GM21423 (cell line): ENCODE measurements around the gene ALS2.
"Not testable (repeated sequence)": the region's sequence is repeated elsewhere in the genome, so short reads cannot be mapped to it uniquely, and the experiment has no call there.

Experiments
- ATAC-seq: cut with Tn5 transposase; IDR thresholded peaks from one replicate; pipeline ENCODE4 v1.9.1; 2021; ENCODE audit warnings: mild to moderate bottlenecking, moderate library complexity; ENCODE audit not compliant: unreplicated experiment

Gene ALS2

DNA sequence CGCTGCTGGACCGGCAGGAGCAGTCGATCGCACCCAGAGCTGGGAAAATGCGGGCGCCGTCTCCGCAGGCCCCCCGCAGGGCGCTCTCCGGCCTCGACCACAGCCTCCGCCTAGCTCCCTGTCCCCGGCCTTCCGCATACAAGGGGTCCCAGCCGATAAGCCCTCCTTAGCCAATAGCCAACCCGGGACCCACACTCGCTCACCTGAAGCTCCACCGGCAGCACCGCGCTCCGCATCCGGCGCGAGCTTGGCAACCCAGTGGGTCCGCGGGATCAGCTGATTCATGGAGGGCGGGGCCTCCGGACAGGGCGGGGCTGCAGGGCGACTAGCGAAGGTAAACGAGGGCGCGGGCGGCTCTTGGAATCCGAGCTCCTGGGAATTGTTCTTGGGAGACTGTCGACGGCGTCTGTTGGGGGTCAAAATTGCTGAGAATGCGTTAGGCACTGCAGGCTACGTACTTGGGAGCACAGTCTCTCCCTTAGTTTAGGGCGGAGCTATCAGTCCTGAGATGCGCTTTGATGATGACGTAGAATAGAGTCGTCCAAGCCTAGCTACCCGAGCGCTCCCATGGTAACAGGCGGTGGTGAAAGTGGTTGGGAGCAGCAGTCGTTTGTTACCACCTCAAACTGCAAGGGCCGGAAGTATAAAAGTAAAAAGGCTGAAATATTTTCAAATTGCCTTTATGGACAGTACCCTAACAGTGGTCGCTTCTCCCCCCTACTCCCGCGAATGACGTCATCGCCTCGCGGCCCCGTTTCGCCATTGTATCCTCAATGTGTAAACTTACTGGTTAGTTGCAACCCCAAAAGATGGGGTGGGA lies at the start of gene ALS2:
ALS2 (minus strand) TSS at position 260 of the 820 bp plus-strand sequence. CDS start 12,048 bp downstream, outside the sequence.
- peak; percentile 95 for ATAC-seq

DNA sequence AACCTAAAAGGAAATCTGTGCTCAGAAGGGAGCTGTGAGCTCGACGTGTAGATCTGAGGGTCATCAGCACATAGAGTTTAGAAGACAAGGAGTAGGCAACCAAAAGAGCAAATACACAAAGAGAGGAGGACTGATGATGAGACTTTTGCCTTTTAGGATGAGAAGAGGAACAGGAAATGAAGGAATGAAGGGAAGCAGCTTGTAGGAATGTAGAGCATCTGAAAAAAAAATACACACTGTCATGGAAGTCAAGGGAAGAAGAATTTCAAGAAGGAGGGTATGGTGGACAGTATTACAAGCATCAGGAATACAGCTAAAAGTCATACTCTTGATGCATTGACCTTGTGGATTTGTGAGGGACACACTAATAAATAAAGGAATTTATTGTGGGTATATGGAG lies 47.5 kb upstream of the ALS2 start:
- ATAC-seq, result no peak

DNA sequence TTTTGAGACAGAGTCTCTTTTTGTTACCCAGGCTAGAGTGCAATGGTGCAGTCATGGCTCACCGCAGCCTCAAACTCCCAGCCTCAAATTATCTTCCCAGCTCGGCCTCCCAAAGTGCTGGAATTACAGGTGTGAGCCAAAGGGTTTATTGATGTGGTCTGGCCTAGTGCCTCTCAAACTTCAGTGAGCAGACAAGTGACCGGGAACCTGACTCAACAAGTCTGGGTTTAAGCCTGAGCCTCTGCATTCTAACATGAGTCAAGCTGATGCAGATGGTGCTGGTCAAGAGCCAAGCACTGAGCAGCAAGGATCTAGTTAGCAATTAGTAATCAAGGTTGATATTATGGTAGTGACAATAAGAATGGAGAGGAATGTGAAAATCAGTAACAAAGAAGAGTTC lies 46.9 kb upstream of the ALS2 start:
- no peak for ATAC-seq

DNA sequence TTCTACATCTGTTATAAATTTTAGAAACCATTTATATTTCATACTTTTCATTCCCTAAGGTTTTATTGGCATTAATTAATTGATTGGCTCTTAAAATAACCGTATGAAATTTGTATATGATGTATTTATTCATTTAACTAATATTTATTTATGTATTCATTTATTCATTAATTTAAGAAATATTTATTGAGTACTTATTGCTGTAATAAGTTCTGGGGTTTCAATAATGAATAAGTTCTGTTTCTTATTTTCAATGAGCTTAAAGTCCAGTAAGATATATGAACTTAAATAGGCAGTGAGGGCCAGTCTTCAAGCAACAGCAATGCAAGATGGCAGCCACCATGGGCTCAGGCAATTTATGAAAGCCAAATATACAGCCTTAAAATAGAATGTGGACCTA lies 43.5 kb upstream of the ALS2 start:
- ATAC-seq, result no peak

DNA sequence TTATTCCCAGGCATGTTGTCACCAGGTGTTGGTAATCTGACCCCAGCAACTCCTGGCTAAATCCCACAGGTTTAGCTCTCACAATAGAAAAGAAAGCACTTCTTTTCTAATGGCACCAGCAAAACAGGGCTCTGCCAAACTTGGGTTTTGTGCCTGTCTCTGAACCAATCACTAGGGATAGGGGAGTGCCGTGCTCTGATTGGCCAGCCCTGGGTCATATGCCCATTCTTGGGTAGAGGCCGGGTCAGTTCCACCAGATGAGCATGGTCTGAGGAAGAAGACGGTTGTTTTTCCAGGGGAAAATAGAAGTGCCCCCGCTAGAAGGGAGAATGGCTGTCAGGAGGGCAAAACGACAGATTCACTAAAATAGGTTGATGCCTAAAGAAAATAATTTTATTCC lies 40.3 kb upstream of the ALS2 start:
- ATAC-seq, result no peak

DNA sequence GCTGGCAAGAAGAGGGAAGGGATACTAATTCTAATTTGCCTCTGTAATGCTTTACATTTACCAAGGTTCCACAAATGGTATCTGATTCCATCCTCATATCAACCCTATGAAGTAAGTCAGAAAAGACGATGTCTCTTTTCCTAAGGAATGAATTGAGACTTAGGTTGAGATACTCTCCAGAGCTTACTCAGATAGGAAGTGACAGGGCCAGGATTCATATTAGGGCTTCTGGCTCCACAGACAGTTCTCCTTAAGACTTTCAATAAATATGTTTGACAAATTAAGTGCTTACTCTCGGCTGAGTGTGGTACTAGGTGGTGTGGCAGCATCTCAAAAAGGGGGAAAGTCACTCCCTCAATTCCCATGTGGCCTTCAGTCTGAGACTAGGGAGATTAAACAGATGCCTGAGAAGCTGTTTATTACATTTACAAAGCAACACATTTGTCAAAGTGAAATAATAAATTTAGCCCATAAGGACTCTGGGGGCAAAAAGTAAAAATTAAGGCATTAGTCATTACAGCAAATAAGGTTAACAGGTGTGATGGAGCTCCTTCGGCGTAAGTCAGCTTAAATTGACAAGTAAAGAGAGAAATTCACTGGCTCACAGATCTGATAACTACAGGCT lies 39.8 kb upstream of the ALS2 start:
- no peak for ATAC-seq

DNA sequence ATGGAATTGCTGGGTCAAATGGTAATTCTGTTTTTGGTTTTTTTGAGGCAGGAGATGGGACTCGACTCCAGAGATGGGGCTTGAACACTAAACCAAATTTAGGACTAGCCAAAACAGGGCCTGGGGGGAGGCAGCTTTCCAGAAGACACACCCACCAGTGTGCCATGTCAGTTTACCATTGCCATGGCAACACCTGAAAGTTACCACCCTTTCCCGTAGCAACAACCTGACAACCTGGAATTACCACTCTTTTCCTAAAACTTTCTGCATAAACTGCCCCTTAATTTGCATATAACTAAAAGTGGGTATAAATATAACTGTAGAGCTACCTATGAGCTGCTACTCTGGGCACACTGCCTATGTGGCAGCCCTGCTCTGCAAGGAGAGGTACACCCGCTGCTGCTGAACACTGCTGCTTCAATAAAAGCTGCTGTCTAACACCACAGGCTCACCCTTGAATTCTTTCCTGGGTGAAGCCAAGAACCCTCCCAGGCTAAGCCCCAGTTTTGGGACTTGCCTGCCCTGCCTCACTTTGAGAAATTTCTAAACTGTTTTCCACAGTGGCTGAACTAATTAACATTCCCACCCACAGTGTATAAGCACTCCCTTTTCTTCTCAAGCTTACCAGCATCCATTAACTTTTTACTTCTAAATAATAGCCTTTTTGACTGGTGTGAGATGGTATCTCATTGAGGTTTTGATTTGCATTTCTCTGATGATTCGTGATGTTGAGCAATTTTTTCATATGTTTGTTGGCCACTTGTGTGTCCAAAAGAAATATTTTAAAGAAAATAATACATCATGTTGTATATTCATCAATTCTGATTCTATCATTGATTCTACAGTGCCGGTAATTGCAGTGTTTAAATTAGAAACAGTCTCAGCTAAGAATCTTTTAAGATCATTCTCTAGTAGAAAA lies 36.2 kb upstream of the ALS2 start:
- ATAC-seq, result no peak

DNA sequence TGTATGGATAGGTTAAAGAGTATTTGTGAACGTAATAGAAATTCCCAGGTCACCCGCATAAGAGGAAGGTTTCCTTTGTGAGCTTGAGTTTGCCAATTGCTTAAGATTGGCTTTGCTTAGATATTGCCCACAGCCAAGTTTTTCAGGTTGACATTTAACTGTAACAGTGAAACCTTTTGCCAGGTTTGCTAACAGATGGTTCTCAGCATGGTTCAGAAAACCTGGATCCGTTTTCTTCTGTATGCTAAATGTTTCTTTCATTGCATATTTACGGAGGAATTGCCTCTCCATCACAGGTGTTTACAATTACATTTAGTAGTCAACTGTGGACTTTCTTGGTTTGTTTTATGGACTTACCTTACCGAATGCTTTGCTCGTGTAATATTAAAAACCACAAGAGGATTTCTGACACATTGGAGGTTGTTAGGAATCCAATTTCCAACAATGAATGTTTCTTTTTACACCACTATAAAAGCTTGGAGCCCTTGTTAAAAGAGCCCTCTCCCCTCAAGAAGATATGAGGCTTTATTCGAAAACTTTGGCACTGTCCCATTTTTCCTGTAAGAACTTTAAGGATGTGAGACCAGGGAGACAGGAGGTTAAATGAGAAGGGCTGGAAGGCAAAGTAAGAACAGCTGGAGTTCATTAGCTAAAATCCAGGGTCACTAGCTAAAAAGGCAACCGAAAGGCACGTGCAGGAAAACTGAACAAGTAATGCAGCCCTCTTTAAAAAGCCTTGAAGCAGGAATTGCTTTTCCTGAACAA lies 33.4 kb upstream of the ALS2 start:
- ATAC-seq, result no peak

DNA sequence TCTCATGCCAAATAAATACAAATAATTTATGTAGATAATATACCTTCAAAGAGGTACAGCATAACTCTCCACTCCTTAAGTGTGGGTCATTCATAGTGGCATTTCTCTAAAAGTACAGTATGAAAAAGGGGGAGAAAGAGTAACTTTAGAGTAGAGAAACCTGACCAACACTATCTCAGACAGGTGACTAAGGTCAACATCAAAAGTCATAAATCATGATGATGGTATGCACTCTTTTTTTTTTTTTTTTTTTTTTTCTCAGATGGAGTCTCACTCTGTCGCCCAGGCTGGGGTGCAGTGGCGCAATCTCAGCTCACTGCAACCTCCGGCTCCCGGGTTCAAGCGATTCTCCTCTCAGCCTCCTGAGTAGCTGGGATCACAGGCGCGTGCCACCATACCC lies 29.9 kb upstream of the ALS2 start:
- not testable (repeated sequence) for ATAC-seq

DNA sequence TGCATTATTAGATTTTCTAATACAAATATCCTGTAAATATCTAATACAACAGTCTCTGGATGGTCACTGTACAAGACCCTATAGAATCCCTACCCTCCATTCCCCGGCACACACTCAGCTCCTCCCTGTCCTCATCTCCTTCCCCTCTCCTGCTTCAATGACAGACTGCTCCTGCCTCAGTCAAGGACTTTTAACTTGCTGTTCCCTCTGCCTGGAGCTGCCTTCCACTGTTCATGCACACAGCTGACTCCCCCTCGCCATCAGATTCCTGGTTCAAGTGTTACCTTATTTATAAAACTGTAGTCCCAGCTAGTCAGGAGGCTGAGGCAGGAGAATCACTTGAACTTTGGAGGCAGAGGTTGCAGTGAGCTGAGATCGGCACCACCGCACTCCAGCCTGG lies 28.9 kb upstream of the ALS2 start:
- ATAC-seq, result no peak

DNA sequence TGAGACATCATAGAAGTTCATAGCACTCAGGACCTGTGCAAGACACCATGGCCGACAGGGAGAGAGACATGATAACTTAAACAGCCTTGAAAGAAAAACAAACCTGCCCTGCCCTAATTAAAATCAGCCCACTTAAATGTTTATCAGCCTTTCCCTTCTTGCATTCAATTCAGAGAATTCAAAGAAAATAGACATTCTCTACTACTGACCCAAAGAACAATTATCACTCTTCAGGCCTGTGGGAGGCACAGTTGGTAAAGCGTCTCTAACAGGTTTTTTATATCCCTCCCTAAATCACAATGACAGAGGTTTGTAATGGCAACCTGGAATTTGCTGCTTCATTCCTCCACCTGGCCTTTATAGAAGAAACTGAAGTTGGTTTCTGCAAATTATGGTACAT lies 27.3 kb upstream of the ALS2 start:
- no peak for ATAC-seq

DNA sequence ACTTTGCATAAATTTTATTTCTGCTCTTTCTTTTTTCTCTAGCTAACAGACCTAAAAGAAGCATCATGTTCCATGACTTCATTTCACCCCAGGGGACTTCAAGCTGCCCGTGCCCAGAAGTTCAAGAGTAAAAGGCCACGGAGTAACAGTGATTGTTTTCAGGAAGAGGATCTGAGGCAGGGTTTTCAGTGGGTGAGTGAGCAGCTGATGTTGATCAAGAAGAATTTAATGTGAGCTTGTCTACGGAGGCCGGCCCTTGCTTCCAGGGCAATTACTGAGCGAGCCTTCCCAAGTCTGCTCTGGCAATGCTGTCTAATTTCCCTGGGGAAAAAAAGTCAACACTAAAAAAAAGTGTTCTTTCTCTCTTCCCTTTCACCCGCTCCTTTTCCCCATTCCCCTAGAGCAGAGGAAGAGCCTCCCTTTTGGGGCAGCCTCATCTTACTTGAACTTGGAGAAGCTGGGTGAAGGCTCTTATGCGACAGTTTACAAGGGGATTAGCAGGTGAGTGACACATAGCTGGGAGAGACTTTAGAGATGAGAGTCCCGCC lies 26.8 kb upstream of the ALS2 start:
- no peak for ATAC-seq

DNA sequence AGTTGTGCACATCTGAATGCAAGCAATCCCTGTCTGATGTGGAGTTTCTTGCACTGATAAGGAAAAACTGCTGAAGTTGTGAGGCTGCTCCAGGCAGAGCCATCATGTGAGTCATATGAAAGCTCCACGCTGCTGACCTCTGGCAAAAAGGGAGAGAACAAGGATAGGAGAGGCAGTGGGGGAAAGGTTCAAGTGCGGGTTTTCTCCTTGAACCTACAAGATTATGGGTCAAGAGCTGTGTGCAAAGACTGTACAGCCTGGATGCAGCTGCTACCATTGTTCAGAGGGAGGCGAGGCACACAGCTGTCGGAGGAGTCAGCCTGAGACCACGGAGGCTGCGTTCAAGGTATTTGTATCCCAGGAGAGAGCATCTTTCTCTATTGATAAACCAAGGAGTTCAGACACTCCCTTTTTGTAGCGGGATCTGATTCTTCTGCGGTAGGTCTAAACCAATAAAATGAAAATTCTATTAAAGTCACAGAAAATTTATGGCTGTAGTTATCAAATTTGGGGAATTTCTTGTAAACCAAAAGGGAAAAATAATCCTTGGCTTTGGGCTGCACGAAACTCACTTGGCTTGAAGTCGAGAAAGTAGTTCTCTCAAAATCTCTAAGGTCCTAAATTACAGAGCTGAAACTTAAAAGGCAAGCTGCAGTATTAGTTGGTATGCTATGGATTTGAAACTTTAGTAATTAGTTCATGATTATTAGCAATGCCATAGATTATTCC lies 25.9 kb upstream of the ALS2 start, which contains the start of gene CDK15:
CDK15 (plus strand) TSS at position 96 of the 729 bp plus-strand sequence; CDS start at position 224, 128 bp downstream.
- no peak for ATAC-seq

DNA sequence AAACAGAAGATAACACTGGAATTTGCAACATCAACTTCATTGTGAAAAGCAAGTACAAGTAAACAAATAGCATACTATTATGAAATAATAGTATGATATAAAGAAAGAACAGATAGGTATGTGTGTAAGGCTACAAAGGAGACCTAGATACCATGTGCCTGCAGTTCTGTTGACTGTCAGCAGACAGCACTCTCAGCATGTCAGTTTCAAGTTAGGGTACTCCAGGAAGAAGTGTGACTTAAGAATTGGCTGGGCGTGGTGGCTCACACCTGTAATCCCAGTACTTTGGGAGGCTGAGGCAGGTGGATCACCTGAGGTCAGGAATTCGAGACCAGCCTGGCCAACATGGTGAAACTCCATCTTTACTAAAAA lies 18.2 kb upstream of the ALS2 start:
- not testable (repeated sequence) for ATAC-seq

DNA sequence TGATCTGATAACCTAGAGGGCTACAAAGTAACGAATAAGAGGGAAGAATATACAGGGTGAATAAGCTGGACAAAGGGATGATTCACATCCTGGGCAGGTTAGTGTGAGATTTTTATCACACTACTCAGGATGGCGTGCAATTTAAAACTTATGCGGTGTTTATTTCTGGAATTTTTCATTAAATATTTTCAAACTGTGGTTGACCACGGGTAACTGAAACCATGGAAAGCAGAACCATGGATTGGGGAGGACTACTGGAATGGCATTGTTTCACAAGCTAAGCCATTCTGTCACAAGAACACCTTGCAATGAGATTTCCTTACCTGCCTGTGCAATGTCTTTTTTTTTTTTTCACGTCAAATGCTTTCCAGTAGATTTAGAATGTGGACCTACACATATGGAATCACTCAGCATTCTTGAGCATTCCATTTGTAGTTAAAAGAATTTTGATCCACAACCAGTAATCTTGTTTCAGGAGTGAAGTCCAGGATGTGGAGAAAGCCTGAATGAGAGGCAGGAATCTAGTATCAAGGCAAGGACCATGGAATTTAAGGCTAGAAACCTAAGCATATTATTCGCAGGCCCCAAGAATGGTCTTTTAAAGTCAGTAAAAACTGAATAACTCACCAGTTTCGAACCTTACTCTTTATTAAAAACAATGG lies 17.6 kb upstream of the ALS2 start:
- no peak for ATAC-seq

DNA sequence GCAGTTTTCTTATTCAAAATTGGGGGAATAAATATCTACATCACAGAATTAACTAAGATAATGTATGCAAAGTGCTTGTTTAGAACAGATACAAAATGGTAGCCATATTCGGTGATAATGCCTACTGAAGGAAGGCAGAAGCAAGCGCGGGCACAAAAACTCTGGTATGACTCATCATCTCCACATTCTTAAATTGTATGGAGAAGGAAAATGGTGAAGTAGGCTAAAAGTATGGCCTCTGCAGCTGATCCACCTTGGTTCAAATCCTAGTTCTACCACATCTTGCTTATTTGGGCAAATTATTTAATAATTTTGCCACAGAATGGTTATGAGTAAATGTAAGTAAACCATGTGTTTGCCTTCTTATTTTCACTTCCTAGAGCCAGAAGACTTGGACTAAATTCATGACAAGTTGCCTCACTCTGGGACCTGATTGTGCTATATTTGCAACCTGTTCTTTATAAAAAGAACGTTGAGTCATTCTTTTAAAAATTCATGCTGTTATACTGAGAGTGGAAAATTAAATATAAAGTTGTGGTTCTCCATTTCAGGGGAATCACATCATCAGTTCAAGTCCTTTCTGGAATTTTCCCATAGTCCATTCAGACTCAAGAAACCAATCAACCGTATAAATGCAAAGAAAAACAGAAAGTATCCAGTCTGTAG lies 16.6 kb upstream of the ALS2 start:
- no peak for ATAC-seq

DNA sequence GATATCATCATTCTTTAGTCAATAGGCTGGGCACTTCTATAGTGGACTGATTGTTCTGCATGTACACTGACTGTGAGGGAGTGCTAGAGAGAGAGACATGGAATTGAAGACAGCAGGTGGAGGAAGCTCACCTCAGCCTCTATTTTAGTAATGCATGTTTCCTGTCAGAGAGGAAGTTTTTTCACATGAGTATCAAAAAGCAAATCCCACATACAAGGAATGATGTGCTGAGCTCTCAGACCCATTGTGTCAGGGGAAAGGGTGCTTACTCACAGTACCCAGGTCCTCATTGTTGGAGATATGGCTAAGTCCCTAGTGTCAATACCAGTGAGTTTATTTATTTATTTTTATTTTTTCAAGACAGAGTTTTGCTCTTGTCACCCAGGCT lies 15.7 kb upstream of the ALS2 start:
- no peak for ATAC-seq

DNA sequence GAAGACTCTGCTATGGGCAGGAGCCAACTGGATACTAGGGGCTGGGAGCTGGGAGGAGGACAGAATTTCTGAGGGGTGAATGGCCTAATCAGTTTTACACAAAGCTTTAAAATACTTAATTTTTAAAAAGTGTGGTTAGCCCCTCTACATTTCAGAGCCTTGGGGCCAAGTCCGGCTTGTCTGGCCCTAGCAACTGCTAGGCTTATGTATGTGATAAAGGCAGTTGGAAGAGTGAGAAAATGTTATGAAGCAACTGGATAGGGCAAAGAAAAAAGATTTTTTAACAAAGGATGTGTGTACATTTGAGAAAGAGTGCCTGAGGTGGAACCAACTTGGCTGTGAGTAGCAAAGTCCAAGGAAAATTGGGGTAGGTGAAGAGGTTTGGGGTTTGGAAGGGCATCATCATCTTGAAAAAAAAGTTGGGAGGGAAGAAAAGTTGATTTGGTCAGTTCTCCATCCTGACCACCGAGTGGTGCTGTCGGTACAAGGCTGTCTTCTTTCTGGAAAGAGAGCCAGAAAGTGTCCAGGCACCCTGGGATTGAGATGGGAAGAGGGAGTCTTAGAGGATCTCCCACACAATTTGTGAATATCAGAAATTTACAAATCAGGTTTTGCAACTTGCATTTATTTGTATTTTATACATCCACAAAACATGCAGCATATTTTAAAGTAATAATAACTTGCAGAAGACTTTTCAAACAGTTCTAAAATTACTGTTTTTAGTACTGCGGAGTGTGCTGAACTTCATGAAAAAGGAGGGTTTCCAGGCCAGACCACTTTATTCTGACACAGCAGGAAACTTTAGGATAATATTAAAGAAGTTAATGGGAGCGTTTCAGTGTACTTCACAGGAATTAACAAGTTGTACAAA lies 15.1 kb upstream of the ALS2 start:
- ATAC-seq, result no peak
